Fibroblast of the aortic adventitia (primary cell): ENCODE results near the gene OR6M1. TPM values are rescaled to one million over a fixed set of nuclear protein-coding genes. Genes with fewer than 3 reads are reported as not detected.

Experiments used
- DNase-seq: peaks from one replicate; pipeline ENCODE4 v3.0.0-alpha.2; 2010; ENCODE audit warnings: low read depth
- H3K4me3 ChIP-seq: 2 replicates; pipeline ENCODE4 v1.5.1; 2011; ENCODE audit warnings: low read depth, mild to moderate bottlenecking, control low read depth, low read length, moderate library complexity
- CTCF ChIP-seq: IDR thresholded peaks from 2 replicates; pipeline ENCODE4 v1.5.1; 2011; ENCODE audit warnings: mild to moderate bottlenecking, low read length, control low read depth, inconsistent platforms; ENCODE audit not compliant: insufficient read depth
- total RNA-seq: library from RNA; depleted of rRNA; stranded (reverse); fragments of >200 nt; gene quantifications from 2 replicates; pipeline ENCODE4 v1.2.3, GENCODE V29; 2012; ENCODE audit warnings: low replicate concordance

The OR6M1 gene
- total RNA-seq = not detected in 2 replicates

DNA sequence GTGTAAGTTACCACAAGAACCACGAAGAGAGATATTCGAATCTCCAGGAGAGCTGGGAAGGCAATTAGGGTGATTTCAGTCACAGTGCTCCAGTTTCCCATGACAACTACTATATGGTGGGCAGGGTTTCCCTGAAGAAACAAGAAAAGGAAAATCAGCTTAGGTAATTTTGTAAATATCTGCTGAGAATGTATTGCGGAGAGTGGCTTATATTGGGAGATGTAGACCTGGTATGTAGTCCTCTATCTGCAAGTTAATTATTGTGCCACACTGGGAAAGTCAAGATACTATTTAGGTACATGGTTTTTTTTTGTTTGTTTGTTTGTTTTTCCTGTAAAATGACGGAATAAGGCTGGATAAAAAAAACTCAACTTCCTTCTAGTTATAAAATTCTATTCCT, at the start of gene OR6M1:
Gene OR6M1, minus strand, starts transcription at position 101 of the 400 bp plus-strand sequence. Its CDS starts 0 bp downstream, at position 101.
- TF ChIP-seq CTCF = no peak
- no peak for DNase-seq
- H3K4me3 ChIP-seq = no peak within 1 kb of the TSS

- no peak for TF ChIP-seq CTCF
- H3K4me3 ChIP-seq = no peak overlapping the region
- DNase-seq = no peak
Measured at GRCh38 chr11:123853038-123853437, 46.9 kb upstream of the OR6M1 start.

DNA sequence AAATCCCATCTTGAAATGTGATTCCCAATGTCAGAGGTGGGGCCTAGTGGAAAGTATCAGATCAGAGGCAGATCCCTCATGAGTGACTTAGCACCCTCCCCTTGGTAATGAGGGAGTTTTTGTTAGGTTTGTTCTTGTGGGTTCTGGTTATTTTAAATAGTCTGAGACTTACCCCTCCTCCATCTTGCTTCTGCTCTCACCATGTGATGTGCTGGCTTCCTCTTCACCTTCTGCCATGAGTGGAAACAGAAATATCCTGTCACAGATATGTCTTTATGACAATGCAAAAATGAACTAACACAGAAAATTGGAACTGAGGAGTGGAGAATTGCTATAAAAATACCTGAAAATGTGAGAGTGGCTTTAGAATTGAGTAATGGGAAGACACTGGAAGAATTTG, 46.2 kb upstream of the OR6M1 start:
- DNase-seq = no peak
- no peak for TF ChIP-seq CTCF
- H3K4me3 ChIP-seq = no peak overlapping the region

DNA sequence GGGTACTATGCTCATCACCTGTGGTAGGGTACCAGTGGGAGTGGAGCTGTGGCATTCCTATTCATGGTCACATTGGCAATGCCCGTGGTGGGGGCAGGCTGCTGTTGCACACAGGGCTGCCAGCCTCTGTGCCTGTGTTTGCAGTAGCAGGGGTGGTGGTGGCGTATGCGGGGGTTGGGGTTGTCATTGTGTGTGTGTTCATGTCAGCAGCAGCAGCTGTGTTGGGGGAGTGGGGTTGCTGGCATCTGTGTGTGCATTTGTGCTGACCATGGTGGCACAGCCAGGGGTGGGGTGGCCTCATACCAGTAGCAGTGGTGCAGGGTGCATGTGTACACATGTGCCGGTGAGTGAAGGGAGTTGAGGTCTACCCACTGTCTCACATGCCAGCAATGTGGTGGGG, 45.0 kb upstream of the OR6M1 start:
- H3K4me3 ChIP-seq = no peak overlapping the region
- DNase-seq = no peak
- no peak for TF ChIP-seq CTCF

GRCh38 chr11:123841174-123841573, 35.0 kb upstream of the OR6M1 start:
- no peak overlapping the region for H3K4me3 ChIP-seq
- DNase-seq = no peak
- TF ChIP-seq CTCF = no peak

- no peak for DNase-seq
- H3K4me3 ChIP-seq = no peak overlapping the region
- TF ChIP-seq CTCF = no peak
Measured at GRCh38 chr11:123839131-123839530, 33.0 kb upstream of the OR6M1 start.

- DNase-seq = no peak
- no peak overlapping the region for H3K4me3 ChIP-seq
- no peak for TF ChIP-seq CTCF
Measured at GRCh38 chr11:123838659-123839058, 32.5 kb upstream of the OR6M1 start.
